ENCODE measurements around the gene MBP. TPM values are rescaled to one million over a fixed set of nuclear protein-coding genes. Genes with fewer than 3 reads are reported as not detected.

Gene MBP
- total and polyA plus RNA-seq, 2 experiments from 2014 or later = 18.4 to 22.9 TPM

DNA sequence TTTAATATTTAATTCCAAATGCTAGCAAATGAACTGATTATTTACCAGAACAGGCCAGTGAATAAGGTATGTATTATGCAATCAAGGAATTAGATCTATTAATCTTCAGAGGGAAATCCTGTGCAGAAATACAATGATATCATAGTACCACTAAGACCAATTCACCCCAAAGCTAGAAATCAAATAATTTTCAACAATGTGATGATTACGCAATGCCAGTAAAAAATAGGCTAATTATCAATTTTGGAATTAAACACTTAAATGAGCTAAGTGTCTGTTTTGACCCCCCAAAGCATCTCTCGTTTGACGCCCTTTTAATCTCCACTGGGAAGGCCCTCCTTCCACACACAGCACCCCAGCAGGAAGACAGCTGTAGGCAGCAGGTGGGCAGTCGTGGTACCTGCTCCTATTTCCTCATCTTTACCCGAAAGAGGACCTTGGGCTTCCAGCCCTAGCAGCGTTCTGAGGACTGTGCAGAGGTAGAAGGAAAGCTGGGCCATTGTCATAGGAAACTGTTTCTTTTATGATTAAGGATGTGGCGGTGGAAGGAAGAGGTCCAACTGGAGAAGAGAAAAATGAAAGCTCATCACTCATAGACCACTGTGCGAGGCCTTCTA, 84.7 kb downstream of the MBP start (continued):
- TF ChIP-seq, protein P1, sequence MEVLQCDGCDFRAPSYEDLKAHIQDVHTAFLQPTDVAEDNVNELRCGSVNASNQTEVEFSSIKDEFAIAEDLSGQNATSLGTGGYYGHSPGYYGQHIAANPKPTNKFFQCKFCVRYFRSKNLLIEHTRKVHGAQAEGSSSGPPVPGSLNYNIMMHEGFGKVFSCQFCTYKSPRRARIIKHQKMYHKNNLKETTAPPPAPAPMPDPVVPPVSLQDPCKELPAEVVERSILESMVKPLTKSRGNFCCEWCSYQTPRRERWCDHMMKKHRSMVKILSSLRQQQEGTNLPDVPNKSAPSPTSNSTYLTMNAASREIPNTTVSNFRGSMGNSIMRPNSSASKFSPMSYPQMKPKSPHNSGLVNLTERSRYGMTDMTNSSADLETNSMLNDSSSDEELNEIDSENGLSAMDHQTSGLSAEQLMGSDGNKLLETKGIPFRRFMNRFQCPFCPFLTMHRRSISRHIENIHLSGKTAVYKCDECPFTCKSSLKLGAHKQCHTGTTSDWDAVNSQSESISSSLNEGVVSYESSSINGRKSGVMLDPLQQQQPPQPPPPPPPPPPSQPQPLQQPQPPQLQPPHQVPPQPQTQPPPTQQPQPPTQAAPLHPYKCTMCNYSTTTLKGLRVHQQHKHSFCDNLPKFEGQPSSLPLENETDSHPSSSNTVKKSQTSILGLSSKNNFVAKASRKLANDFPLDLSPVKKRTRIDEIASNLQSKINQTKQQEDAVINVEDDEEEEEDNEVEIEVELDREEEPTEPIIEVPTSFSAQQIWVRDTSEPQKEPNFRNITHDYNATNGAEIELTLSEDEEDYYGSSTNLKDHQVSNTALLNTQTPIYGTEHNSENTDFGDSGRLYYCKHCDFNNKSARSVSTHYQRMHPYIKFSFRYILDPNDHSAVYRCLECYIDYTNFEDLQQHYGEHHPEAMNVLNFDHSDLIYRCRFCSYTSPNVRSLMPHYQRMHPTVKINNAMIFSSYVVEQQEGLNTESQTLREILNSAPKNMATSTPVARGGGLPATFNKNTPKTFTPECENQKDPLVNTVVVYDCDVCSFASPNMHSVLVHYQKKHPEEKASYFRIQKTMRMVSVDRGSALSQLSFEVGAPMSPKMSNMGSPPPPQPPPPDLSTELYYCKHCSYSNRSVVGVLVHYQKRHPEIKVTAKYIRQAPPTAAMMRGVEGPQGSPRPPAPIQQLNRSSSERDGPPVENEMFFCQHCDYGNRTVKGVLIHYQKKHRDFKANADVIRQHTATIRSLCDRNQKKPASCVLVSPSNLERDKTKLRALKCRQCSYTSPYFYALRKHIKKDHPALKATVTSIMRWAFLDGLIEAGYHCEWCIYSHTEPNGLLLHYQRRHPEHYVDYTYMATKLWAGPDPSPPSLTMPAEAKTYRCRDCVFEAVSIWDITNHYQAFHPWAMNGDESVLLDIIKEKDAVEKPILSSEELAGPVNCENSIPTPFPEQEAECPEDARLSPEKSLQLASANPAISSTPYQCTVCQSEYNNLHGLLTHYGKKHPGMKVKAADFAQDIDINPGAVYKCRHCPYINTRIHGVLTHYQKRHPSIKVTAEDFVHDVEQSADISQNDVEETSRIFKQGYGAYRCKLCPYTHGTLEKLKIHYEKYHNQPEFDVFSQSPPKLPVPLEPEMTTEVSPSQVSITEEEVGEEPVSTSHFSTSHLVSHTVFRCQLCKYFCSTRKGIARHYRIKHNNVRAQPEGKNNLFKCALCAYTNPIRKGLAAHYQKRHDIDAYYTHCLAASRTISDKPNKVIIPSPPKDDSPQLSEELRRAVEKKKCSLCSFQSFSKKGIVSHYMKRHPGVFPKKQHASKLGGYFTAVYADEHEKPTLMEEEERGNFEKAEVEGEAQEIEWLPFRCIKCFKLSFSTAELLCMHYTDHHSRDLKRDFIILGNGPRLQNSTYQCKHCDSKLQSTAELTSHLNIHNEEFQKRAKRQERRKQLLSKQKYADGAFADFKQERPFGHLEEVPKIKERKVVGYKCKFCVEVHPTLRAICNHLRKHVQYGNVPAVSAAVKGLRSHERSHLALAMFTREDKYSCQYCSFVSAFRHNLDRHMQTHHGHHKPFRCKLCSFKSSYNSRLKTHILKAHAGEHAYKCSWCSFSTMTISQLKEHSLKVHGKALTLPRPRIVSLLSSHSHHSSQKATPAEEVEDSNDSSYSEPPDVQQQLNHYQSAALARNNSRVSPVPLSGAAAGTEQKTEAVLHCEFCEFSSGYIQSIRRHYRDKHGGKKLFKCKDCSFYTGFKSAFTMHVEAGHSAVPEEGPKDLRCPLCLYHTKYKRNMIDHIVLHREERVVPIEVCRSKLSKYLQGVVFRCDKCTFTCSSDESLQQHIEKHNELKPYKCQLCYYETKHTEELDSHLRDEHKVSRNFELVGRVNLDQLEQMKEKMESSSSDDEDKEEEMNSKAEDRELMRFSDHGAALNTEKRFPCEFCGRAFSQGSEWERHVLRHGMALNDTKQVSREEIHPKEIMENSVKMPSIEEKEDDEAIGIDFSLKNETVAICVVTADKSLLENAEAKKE (CRISPR knock-in tag; IDR thresholded peaks at IDR 0.05) = no peak
- TF ChIP-seq EZH2 (IDR thresholded peaks at IDR 0.05; ENCODE audit: low read depth, unreplicated experiment) (no peak), ZNF114 (CRISPR knock-in tag; IDR thresholded peaks at IDR 0.05) (no peak)
- TF ChIP-seq, protein P2, sequence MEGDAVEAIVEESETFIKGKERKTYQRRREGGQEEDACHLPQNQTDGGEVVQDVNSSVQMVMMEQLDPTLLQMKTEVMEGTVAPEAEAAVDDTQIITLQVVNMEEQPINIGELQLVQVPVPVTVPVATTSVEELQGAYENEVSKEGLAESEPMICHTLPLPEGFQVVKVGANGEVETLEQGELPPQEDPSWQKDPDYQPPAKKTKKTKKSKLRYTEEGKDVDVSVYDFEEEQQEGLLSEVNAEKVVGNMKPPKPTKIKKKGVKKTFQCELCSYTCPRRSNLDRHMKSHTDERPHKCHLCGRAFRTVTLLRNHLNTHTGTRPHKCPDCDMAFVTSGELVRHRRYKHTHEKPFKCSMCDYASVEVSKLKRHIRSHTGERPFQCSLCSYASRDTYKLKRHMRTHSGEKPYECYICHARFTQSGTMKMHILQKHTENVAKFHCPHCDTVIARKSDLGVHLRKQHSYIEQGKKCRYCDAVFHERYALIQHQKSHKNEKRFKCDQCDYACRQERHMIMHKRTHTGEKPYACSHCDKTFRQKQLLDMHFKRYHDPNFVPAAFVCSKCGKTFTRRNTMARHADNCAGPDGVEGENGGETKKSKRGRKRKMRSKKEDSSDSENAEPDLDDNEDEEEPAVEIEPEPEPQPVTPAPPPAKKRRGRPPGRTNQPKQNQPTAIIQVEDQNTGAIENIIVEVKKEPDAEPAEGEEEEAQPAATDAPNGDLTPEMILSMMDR (conservative IDR thresholded peaks at IDR 0.05; ENCODE audit: low read depth in 2 of 2) = no peak

DNA sequence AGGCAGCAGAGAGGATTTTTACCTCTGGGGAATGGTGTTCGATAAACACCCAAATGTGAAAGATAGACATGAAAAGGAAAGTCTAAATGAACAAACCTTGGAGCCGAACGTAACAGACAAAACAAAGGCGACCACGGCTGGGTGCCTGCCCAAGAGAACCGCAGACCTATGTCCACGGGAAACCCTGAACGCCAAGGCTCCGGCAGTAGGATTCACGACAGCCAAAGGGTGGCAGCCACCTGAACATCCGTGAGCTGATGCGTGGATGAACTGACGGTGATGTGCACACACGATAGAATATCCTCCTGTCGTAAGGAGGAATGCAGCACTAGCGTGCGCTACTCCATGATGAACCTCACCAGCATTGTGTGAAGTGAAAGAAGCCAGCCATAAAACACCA, 85.6 kb downstream of the MBP start:
- Mint-ChIP-seq H3K4me1 (peaks cover 8% of the 10 kb centered on the region), H3K4me3 (no peak overlapping the region)
- no peak for TF ChIP-seq JUNB (IDR thresholded peaks at IDR 0.05; ENCODE audit: unreplicated experiment)
- no peak for TF ChIP-seq ZNF331 (CRISPR knock-in tag; IDR thresholded peaks at IDR 0.05; ENCODE audit: low read depth)
- TF ChIP-seq, protein P3, sequence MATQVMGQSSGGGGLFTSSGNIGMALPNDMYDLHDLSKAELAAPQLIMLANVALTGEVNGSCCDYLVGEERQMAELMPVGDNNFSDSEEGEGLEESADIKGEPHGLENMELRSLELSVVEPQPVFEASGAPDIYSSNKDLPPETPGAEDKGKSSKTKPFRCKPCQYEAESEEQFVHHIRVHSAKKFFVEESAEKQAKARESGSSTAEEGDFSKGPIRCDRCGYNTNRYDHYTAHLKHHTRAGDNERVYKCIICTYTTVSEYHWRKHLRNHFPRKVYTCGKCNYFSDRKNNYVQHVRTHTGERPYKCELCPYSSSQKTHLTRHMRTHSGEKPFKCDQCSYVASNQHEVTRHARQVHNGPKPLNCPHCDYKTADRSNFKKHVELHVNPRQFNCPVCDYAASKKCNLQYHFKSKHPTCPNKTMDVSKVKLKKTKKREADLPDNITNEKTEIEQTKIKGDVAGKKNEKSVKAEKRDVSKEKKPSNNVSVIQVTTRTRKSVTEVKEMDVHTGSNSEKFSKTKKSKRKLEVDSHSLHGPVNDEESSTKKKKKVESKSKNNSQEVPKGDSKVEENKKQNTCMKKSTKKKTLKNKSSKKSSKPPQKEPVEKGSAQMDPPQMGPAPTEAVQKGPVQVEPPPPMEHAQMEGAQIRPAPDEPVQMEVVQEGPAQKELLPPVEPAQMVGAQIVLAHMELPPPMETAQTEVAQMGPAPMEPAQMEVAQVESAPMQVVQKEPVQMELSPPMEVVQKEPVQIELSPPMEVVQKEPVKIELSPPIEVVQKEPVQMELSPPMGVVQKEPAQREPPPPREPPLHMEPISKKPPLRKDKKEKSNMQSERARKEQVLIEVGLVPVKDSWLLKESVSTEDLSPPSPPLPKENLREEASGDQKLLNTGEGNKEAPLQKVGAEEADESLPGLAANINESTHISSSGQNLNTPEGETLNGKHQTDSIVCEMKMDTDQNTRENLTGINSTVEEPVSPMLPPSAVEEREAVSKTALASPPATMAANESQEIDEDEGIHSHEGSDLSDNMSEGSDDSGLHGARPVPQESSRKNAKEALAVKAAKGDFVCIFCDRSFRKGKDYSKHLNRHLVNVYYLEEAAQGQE (IDR thresholded peaks at IDR 0.05; ENCODE audit: unreplicated experiment) = no peak
- no peak for TF ChIP-seq EZH2 (IDR thresholded peaks at IDR 0.05; ENCODE audit: low read depth, unreplicated experiment)
- no peak for TF ChIP-seq POLR2AphosphoS5 (IDR thresholded peaks at IDR 0.05; ENCODE audit: low read depth)
- TF ChIP-seq, protein P2 (conservative IDR thresholded peaks at IDR 0.05; ENCODE audit: low read depth in 2 of 2) = no peak
- no peak for TF ChIP-seq CREB1 (CRISPR knock-in tag; IDR thresholded peaks at IDR 0.05; ENCODE audit: low read depth)

More for the DNA sequence above, 85.6 kb downstream of the MBP start:
- Mint-ChIP-seq H3K36me3 (ENCODE audit: low read depth) (no peaks in the 10 kb centered on the region), H3K27me3 (ENCODE audit: insufficient read depth, low read depth, poor library complexity) (peaks cover 3% of the 10 kb centered on the region), H3K27ac (no peak overlapping the region), H3K9me3 (no peaks in the 10 kb centered on the region; the same call in 2 of the 3 replicates)
- Histone ChIP-seq H3K4me2 (no peak overlapping the region), H3K36me3 (ENCODE audit: insufficient read depth) (no peaks in the 10 kb centered on the region), H3K9me2 (ENCODE audit: insufficient read depth) (no peaks in the 10 kb centered on the region), H3K4me3 (no peak overlapping the region), H3K79me2 (replicated peaks; ENCODE audit: insufficient read depth) (no peaks in the 10 kb centered on the region), H3F3A (replicated peaks; ENCODE audit: low read depth) (no peaks in the 10 kb centered on the region), H2AFZ (no peak overlapping the region), H3K27ac (ENCODE audit: low read depth) (no peak overlapping the region), H3K27me3 (ENCODE audit: insufficient read depth) (no peaks in the 10 kb centered on the region), H4K20me1 (replicated peaks; ENCODE audit: insufficient read depth) (no peaks in the 10 kb centered on the region), H3K4me1 (ENCODE audit: insufficient read depth) (no peaks in the 10 kb centered on the region)
- DNase-seq (ENCODE audit: low spot score) = no peak
- ATAC-seq = no peak

All from GM23338 (cell line).